OCI-LY1 (cell line): ENCODE data around the gene TREML4.

Source experiments
- CTCF ChIP-seq: fragments of 200-600 bp; sonication (generic), shearing (Covaris generic); IDR thresholded peaks from 2 replicates; pipeline ENCODE4 v1.5.1; 2017; ENCODE audit warnings: mild to moderate bottlenecking, antibody characterized with exemption, low read length, moderate library complexity, mixed read lengths
- EZH2 ChIP-seq: fragments of 200-600 bp; sonication (generic), shearing (Covaris generic); IDR thresholded peaks from 2 replicates; pipeline ENCODE4 v1.8.0; 2017; ENCODE audit warnings: borderline replicate concordance, mixed run types, mild to moderate bottlenecking, antibody characterized with exemption, low read length, moderate library complexity, mixed read lengths

GRCh38 chr6:41191569-41191968, 36.6 kb upstream of the TREML4 start:
- peak; percentile 68 for TF ChIP-seq CTCF
- TF ChIP-seq EZH2, result no peak
